ENCODE results near the gene TOP1.

TOP1 gene

GRCh38 chr20:41173791-41174341, 145.2 kb downstream of the TOP1 start:
- no peaks in the 10 kb centered on the region for H3K27me3 ChIP-seq
- peaks cover 27 to 58% (median 52%) of the 10 kb centered on the region in 3 donors for H3K36me3 ChIP-seq
- peak; percentile 19 to 64 for DNase-seq
- intact Hi-C loops (cut with DNase I; ENCODE audit: low total_unique reads) = loop anchor here (2.0 kb wide), 2 partner anchors 59 to 167 kb away; partner anchors contain the start of gene LPIN3
- TF ChIP-seq, protein P1, sequence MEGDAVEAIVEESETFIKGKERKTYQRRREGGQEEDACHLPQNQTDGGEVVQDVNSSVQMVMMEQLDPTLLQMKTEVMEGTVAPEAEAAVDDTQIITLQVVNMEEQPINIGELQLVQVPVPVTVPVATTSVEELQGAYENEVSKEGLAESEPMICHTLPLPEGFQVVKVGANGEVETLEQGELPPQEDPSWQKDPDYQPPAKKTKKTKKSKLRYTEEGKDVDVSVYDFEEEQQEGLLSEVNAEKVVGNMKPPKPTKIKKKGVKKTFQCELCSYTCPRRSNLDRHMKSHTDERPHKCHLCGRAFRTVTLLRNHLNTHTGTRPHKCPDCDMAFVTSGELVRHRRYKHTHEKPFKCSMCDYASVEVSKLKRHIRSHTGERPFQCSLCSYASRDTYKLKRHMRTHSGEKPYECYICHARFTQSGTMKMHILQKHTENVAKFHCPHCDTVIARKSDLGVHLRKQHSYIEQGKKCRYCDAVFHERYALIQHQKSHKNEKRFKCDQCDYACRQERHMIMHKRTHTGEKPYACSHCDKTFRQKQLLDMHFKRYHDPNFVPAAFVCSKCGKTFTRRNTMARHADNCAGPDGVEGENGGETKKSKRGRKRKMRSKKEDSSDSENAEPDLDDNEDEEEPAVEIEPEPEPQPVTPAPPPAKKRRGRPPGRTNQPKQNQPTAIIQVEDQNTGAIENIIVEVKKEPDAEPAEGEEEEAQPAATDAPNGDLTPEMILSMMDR (IDR thresholded peaks at IDR 0.05) = no peak
- H3K9me3 ChIP-seq = no peaks in the 10 kb centered on the region
- H3K4me1 ChIP-seq = peaks cover 0 to 70% (median 68%) of the 10 kb centered on the region in 4 donors
- H3K27ac ChIP-seq = peak overlapping the region; percentile 73 to 83
- H3K4me3 ChIP-seq = no peak overlapping the region

Data from tibial artery (tissue), 4 donors.